ENCODE measurements around the gene CCDC3. TPM values are rescaled to one million over a fixed set of nuclear protein-coding genes. Genes with fewer than 3 reads are reported as not detected.

Gene CCDC3
- total RNA-seq, 2 donors from 2014 or later: 17.6 to 41.8 TPM

DNA sequence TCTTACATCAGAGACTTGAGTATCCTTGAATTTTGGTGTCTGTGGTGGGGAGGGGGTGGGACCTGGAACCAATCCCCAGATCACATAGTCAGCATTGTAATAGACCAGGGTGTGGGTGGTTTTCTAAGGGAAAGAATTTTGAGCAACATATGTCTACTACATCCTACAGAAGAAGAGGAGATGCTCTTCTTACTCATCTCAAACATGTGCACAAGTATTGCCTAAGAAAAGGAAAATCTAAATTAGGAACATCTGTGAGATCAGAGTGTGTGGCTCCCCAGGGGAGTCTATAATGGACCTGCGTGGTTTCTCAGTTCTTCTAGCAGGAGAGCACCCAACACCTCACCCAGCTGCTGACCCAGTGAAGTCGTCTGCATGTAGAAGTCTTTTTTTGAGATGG is 148.8 kb downstream of the CCDC3 start:
- no peaks in the 10 kb centered on the region for H3K36me3 ChIP-seq
- no peak overlapping the region for H3K4me3 ChIP-seq
- DNase-seq (ENCODE audit: low spot score): no peak
- no peaks in the 10 kb centered on the region for H3K4me1 ChIP-seq (replicated peaks)
- no peaks in the 10 kb centered on the region for H3K9me3 ChIP-seq
- H3K27ac ChIP-seq: no peak overlapping the region
- intact Hi-C loops (cut with DNase I): no loop called here
- H3K27me3 ChIP-seq (replicated peaks; ENCODE audit: insufficient read depth): no peaks in the 10 kb centered on the region
- no peak for TF ChIP-seq POLR2AphosphoS5 (IDR thresholded peaks at IDR 0.05)
- TF ChIP-seq, protein P1, sequence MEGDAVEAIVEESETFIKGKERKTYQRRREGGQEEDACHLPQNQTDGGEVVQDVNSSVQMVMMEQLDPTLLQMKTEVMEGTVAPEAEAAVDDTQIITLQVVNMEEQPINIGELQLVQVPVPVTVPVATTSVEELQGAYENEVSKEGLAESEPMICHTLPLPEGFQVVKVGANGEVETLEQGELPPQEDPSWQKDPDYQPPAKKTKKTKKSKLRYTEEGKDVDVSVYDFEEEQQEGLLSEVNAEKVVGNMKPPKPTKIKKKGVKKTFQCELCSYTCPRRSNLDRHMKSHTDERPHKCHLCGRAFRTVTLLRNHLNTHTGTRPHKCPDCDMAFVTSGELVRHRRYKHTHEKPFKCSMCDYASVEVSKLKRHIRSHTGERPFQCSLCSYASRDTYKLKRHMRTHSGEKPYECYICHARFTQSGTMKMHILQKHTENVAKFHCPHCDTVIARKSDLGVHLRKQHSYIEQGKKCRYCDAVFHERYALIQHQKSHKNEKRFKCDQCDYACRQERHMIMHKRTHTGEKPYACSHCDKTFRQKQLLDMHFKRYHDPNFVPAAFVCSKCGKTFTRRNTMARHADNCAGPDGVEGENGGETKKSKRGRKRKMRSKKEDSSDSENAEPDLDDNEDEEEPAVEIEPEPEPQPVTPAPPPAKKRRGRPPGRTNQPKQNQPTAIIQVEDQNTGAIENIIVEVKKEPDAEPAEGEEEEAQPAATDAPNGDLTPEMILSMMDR (IDR thresholded peaks at IDR 0.05): no peak
- no peak for TF ChIP-seq POLR2A (IDR thresholded peaks at IDR 0.05)
- 96% methylated on average over 2 of the region's 2 CpGs for WGBS

DNA sequence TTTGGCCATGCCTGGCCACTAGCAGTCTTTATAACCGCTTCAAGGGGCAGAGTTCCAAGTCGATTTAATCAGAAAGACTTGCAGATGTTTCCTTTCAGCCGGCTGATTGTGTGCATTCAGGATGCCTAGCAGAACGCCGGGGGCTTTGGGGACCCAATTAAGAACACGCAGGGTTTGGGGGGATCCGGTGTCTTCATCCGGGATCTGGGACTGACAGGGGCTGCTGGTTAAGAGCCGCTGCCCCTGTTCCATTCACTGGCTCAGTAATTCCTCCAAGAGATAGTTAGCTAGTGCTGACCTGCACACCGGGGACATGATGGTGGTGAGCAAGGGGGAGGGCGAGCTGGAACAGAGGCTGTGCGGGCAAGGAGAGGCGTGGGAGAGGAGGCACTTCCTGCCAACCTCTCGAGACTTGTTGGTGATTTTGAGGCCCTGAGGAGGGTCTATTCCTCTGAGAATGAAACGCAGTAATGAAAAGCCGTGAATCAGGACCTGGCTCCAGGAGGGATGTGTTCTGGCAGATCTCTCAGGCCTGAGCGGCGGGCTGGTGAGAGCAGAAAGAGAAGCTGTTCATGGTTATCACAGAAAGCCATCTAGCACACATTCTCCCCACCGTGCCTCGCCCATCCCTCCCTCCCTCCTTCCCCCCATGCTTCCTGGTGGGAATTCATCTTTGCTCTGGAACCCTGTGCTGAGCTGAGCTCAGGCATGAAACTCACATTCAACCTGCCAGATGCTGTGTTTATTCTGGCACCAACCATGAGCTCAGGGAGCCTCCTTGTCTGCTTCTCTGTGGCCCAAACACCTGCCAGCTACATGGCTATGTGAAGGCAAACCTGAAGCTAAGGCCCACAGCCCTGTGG is 152.0 kb downstream of the CCDC3 start:
- Histone ChIP-seq H3K36me3 (no peaks in the 10 kb centered on the region), H3K9me3 (no peaks in the 10 kb centered on the region), H3K4me3 (no peak overlapping the region), H3K27me3 (replicated peaks; ENCODE audit: insufficient read depth) (no peaks in the 10 kb centered on the region), H3K27ac (peak overlapping the region; percentile 47 to 55), H3K4me1 (replicated peaks) (no peaks in the 10 kb centered on the region)
- peak; percentile 85 for DNase-seq (ENCODE audit: low spot score)
- WGBS: 7% methylated on average over 20 of the region's 20 CpGs
- intact Hi-C loops (cut with DNase I): no loop called here
- peak; percentile 71 for TF ChIP-seq POLR2AphosphoS5 (IDR thresholded peaks at IDR 0.05)
- TF ChIP-seq, protein P1 (IDR thresholded peaks at IDR 0.05): no peak

DNA sequence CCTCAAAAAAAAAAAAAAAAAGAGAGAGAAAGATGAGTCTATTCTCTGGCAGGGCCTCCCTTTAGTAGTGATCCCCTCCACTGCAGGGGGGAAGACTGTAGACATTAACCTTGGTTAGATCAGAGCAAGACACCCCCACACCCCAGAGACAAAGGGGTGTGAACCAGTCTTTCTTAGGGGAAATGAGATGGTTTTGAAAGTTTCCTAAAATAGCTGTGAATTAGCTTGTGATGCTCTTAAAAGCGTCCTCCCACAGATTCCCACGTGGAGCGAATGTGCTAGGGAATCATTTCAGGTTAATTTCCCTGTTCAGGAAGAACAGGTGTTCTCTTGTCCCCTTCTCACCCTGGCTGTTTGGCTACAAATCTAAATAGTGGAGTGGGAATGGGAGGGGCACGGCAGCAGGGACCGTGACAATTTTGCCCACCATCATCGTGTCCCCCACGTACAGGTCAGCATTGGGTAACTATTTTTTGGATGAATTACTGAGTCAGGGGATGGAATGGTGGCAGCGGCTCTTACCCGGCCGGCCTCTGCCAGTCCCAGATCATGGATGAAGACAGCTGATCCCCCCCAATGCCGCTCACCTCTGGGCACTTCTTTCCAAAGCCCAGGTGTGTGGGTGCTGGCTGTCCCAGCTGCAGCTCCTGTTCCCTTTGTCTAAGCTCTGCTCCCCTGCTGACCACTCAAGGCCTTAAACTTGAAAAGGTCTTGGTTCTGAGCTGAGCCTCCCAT is 152.9 kb downstream of the CCDC3 start:
- no peaks in the 10 kb centered on the region for H3K36me3 ChIP-seq

DNA sequence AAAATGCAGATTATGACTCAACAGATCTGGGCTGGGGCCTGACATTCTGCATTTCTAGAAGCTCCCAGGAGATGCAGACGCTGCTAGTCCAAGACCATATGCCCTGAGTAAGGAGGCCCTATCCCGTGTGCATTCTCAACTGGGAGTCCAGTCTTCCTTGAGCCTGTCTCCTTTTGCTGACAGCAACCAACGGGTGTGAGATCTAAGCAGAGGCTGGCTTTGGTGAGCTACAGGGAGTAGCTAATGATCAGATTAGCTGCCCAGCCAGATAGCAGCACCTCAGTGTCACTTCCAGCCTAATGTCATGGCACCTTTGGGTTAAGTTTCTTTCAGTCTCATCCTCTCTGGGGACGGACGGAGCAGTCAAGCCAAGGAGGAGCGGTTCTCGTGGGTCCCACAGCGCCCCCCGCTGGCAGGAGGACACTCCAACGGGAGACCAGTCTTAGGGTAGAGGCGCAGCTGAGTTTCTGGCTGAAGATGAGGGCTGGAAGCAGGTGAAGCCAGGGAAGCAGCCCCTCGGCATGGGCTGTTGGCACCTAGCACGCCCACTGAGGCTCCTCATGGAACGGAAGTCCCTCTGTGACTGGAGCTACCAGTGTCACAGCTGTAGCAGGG is 154.0 kb downstream of the CCDC3 start:
- 83% methylated on average over 14 of the region's 14 CpGs for WGBS
- H3K27ac ChIP-seq: no peak overlapping the region
- H3K9me3 ChIP-seq: no peaks in the 10 kb centered on the region
- DNase-seq (ENCODE audit: low spot score): no peak
- TF ChIP-seq, protein P1 (IDR thresholded peaks at IDR 0.05): no peak
- no peak for TF ChIP-seq POLR2AphosphoS5 (IDR thresholded peaks at IDR 0.05)
- TF ChIP-seq POLR2A (IDR thresholded peaks at IDR 0.05): no peak
- intact Hi-C loops (cut with DNase I): no loop called here
- no peaks in the 10 kb centered on the region for H3K36me3 ChIP-seq
- no peaks in the 10 kb centered on the region for H3K27me3 ChIP-seq (replicated peaks; ENCODE audit: insufficient read depth)
- no peaks in the 10 kb centered on the region for H3K4me1 ChIP-seq (replicated peaks)
- H3K4me3 ChIP-seq: no peak overlapping the region

More for the DNA sequence above, 152.9 kb downstream of the CCDC3 start:
- Histone ChIP-seq H3K27ac (peak overlapping the region; percentile 47 to 55), H3K9me3 (no peaks in the 10 kb centered on the region), H3K4me3 (no peak overlapping the region), H3K27me3 (replicated peaks; ENCODE audit: insufficient read depth) (no peaks in the 10 kb centered on the region), H3K4me1 (replicated peaks) (no peaks in the 10 kb centered on the region)
- TF ChIP-seq, protein P1 (IDR thresholded peaks at IDR 0.05): no peak
- no peak for TF ChIP-seq POLR2A (IDR thresholded peaks at IDR 0.05)
- no peak for TF ChIP-seq POLR2AphosphoS5 (IDR thresholded peaks at IDR 0.05)
- intact Hi-C loops (cut with DNase I): no loop called here
- WGBS: 77% methylated on average over 11 of the region's 11 CpGs
- DNase-seq (ENCODE audit: low spot score): no peak
